Posterior vena cava (tissue), 2 donors: Measurements from ENCODE around the gene SPDEF. TPM values are rescaled to one million over a fixed set of nuclear protein-coding genes. Genes with fewer than 3 reads are reported as not detected.

Source experiments
- DNase-seq: peaks from one replicate; pipeline ENCODE4 v3.0.0-alpha.2; 2020; ENCODE audit warnings: low spot score
- intact Hi-C, 2 donors: fragments of 100-400 bp; cut with DNase I; formaldehyde crosslinking; loops; one replicate each; pipeline versions ENCODE4 v1.14.1 to v1.14.2; 2022 to 2023
- total RNA-seq, 2 donors: library from RNA; stranded (reverse); fragmentation: NEBNext Ultra II Directional; extraction: Animal tissue kit (Norgen Biotek cat#: 25700); gene quantifications; one replicate each; pipeline ENCODE4 v1.2.1, GENCODE V29; 2021
- donor health status: DM: yes; HTN: yes; CAD: no.
- donor health status: DM: yes; HTN: yes; CAD: no.

SPDEF gene
- total RNA-seq, 2 donors from 2014 or later: not detected

DNA sequence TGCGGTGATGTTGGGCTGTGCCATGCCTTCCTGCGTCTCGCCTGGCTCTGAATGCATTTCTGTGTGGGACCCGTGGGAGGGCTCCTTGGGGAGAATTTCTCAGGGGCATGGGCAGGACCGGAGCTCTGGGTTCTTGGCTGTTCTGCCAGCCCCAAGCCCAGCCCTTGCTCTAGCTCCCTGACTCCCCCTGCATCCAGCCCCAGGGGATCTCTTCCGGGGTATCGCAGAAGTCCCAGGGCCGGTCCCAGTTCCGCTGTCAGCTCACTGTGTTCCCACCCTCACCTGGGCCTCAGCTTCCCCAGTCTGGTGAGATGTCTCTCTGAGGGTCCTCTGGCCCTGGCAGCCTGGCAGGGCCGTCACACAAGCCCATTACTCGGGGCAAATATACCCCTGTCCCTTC, 20.5 kb downstream of the SPDEF start:
- intact Hi-C loops: no loop called here
- no peak for DNase-seq

DNA sequence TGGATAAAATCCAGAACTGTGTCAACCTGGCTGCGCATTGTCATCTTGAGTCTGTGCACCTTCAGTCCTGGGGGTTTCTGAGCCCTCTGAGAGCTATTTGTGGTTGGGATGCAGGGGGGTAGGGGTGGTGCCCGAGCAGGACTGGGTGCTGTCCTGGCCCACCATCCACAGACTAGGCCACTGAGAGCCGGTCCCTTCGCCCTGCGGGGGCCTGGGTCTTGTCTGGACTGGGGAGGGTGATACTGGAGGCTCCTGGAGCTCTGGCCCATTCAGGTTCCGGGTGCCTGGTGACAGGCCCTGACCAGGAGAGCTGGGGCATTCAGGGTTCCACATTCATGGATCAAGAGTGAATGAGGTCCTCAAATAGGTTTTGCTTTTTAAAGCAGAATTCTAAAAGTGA, 20.9 kb downstream of the SPDEF start:
- intact Hi-C loops: no loop called here
- DNase-seq: no peak

DNA sequence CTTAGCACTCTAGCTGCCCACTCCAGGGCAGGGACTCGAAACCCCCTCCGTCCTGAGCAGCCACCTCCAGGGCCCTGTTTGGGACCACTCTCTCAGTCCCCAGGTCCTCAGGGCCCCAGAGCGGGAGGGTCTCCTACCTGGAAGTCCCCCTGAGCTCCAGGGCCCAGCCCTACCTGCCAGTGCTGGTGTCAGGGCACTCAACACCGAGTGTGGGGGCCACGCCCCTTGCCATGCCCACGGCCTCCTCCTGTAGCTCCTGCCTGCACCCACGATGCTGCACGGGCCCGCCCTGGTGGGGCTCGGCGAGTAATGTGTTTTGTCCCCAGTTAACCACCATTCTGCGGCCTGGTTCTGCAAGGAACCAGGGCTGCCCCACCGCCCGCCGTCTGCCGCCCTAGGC, 21.5 kb downstream of the SPDEF start:
- no peak for DNase-seq
- intact Hi-C loops: no loop called here

DNA sequence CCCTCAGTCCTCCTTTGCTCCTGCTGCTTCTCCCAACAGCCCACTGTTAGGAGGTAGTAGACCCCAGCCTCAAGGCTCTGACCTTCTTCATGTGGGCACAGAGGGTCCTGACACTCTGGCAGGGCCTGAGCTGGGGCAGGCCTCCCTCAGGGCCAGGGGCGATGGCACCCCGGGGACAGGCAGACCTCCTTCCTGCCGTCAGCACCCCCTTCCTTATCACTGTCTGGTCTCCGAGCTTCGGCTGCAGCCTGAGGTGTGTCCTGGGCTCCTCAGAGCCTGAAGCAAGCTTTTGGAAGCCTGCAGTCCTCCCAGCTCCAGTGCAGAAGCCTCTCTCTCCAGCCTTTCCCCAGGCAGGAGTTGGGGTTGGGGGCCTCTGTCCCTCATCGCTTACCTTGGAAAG, 22.0 kb downstream of the SPDEF start:
- DNase-seq: no peak
- intact Hi-C loops: no loop called here

DNA sequence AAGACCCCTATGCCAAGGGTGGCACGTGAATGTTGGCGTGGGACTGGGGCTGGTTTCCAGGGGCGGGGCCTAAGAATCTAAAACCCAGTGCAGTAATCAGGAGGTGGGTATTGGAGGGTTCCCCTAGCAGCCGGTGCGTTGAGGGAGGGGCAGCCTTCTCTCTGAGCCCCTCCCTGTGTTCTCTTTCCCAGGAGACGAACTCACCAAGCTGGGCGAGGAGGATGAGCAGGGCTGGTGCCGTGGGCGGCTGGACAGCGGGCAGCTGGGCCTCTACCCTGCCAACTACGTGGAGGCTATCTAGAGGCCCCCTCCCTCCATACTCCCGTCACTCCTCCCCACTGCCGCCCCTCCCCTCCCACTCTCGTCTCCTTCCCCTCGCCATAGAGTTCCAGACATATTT, 23.9 kb downstream of the SPDEF start:
- intact Hi-C loops: no loop called here
- no peak for DNase-seq

DNA sequence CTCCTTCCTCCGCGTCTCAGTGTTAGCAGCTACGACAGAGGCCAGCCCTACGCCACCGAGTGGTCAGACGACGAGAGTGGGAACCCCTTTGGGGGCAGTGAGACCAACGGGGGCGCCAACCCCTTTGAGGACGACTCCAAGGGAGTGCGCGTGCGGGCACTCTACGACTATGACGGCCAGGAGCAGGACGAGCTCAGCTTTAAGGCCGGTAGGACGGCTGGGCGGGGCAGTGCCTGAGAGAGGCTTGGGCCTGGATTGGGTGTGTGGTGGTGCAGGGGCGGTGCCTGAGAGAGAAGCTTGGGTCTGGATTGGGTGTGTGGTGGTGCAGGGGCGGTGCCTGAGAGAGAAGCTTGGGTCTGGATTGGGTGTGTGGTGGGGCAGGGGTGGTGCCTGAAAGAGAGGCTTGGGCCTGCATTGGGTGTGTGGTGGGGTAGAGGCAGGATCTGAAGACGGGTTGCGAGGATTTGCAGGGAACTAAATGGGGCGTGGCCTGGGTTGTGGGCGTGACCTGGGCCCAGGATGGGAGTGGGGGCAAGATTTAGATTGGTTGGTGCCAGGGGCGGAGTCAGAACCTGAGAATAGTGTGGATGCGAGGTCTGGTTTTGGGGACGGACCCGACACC, 24.4 kb downstream of the SPDEF start:
- intact Hi-C loops: no loop called here
- peak; percentile 93 for DNase-seq

DNA sequence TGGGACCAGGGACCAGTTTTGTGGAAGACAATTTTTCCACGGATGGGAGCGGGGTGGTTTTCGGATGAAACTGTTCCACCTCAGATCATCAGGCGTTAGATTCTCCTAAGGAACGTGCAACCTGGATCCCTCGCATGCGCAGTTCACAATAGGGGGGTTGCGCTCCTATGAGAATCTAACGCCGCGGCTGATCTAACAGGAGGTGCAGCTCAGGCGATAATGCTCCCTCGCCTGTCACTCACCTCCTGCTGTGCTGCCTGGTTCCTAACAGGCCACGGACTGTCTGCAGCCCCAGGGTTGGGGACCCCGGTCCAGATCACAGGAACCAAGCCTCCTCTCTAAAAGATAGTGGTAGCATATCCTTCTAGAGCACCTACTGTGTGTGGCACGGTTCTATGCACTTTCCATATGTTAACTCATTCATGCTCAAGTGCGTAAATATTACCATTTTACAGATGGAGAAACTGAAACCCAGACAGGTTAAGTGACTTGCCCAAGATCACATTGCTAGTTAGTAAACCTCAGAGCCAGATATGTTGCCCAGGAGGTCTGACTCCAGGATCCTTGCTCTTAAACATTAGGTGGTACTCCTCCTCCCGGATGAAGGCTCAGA, 25.3 kb downstream of the SPDEF start:
- DNase-seq: no peak
- intact Hi-C loops: no loop called here

DNA sequence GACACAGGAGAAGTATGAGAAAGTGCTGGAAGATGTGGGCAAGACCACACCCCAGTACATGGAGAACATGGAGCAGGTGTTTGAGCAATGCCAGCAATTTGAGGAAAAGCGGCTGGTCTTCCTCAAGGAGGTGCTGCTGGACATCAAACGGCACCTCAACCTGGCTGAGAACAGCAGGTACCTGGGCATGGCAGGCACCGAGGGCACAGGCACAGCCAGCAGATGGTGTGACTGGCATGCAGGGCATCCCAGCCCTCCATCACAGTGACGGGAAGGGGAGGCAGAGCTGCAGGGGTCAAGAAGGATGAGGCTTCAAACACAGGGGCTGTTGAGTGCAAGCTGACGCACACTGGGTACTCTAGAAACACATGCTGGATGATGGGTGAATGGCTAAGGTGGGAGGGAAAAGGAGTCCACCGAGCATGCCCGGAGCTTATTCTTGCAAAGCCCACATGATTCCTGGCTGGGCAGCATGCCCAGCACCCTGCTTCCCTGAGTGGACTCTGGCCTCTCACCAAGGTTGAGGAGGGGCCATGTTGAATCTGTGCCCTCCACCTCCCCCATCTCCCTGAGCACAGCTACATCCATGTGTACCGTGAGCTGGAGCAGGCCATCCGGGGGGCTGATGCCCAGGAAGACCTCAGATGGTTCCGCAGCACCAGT, 26.3 kb downstream of the SPDEF start:
- intact Hi-C loops: loop anchor here (2.0 to 5.0 kb wide), 2 partner anchors 78 to 79 kb away; no protein-coding TSS in a partner anchor
- DNase-seq: no peak

DNA sequence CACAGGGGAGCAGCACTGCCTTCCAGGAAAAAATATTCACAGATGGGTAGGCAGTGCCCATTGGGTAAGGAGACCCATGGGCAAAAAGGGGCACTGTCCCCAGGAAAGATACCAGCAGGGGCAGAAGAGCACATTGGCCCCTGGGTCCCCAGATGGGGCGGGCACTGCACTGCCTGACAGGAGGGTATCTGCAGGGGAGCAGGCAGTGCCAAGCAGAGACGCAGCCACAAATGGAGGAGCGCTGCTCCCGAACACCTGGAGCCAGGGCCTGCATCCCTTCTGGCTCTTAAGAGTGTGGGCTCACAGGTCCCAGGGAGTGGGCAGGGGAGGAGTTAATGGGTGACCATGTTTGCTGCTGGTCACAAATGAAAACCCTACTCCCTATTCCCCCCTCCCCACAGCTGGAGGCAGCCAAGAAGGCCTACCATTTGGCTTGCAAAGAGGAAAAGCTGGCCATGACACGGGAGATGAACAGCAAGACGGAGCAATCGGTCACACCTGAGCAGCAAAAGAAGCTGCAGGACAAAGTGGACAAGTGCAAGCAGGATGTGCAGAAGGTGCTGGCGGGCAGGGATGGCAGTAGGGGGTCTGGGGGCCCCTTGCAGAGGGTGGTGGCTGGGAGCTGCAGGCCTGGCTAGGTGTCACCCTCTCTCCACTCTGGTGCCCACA, 27.0 kb downstream of the SPDEF start:
- intact Hi-C loops: loop anchor here (2.0 to 5.0 kb wide), 2 partner anchors 78 to 80 kb away; no protein-coding TSS in a partner anchor
- no peak for DNase-seq

DNA sequence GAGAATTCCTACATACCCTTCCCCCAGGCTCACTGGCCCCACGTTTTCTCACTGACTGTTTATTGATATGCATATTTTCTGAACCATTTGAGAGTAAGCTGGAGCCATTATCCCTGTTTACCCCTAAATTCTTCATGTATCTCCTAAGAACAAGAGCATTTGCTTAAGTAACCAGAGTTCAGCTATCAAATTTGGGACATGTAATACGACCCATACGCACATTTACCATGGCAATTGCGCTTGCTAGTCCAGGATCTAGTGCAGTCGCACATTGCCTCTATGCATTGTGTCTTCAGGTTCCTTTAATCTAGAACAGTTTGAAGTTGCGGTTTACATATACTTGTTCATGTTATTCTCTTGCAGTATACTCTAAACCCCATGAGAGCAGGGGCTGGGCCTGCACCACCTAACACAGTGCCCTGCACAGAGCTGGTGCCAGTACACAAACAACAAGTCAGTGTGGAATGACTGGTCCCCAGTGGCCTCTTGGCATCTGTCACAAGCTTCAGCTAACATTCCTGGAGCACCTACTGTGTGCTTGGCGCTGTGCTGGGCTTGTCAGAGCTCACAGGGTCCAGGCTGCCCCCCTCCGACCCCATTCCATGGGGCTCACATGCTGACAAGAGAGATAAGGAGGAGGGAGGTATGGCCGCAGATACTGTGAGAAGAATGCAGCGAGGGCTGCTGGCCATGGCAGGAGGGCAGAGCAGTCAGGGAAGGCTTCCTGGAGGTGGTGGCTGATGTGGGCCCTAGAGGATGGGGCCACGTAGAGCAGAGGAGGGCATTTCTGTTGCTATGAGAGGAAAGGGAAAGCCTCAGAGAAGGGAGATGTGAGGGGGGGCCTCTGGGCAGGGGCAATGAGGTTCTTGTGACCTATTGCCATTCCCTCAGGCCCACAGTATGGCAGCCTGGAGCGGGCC, 28.1 kb downstream of the SPDEF start:
- intact Hi-C loops: loop anchor here (2.0 to 5.0 kb wide), 2 partner anchors 79 to 81 kb away; no protein-coding TSS in a partner anchor
- no peak for DNase-seq

DNA sequence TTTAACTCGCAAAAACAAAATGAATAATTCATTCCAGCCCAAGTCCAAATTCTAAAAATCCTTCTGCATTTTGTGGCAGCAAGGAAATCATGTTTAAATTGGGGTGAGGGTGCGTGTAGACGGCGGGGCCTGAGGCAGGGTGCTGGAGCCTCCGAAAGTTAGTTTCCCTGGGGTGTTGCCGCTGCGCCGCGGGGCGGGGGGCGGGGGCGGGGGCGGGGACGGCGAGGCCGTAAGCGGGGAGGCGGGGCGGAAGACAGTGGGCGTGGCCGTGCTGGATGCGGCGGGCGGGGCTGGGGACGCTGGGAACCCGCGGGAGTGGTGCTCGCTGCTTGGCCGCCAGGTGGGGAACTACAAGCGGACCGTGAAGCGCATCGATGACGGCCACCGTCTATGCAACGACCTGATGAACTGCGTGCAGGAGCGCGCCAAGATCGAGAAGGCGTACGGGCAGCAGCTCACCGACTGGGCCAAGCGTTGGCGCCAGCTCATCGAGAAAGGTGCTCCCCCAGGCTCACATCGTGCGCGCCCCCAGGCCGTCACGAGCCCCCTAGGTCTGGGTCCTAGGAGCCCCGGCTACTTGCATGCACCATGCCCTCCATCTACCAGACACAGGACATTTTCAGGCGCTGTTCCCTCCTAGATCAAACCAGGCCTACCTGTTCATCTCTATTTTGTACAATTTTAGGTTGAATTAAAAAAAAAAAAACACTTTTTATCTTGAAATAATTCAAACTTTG, 29.0 kb downstream of the SPDEF start:
- DNase-seq: peak; percentile 98
- intact Hi-C loops: loop anchor here in 1 of 2 donors (5.0 kb wide), 1 partner anchor 80 kb away; no protein-coding TSS in a partner anchor

DNA sequence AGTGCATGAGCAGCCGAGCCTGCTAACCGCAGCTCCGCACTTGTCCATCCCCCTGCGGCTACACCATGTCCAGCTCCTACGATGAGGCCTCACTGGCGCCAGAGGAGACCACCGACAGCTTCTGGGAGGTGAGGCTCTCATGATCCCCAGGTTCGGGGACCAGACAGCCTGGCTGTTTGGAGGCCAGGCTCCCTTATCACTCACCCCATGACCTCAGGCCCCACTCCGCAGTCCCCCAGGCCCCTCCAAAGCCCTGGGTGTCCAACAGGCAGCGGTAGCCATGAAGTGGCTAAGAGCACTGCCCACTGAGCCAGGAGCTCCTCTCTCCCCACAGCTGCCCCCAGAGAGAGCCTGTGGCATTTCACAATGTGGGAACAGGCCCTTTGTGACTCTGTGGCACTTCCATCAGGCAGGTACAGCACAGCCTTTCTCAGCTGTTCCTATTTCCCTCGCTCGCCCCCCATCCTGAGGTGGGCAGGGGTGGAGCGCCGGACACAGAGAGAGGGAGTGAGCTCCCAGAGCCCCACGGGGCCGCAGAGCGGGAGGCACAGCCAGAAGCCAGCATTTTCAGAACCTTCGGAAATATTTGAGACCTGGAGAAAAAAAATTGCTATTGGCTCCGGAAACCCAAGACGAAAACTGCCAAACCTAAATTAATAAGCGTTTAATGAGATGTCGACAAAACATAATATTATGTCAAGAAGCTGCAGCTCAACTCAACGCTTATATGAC, 29.7 kb downstream of the SPDEF start:
- DNase-seq: no peak
- intact Hi-C loops: loop anchor here in 1 of 2 donors (5.0 kb wide), 1 partner anchor 81 kb away; no protein-coding TSS in a partner anchor

DNA sequence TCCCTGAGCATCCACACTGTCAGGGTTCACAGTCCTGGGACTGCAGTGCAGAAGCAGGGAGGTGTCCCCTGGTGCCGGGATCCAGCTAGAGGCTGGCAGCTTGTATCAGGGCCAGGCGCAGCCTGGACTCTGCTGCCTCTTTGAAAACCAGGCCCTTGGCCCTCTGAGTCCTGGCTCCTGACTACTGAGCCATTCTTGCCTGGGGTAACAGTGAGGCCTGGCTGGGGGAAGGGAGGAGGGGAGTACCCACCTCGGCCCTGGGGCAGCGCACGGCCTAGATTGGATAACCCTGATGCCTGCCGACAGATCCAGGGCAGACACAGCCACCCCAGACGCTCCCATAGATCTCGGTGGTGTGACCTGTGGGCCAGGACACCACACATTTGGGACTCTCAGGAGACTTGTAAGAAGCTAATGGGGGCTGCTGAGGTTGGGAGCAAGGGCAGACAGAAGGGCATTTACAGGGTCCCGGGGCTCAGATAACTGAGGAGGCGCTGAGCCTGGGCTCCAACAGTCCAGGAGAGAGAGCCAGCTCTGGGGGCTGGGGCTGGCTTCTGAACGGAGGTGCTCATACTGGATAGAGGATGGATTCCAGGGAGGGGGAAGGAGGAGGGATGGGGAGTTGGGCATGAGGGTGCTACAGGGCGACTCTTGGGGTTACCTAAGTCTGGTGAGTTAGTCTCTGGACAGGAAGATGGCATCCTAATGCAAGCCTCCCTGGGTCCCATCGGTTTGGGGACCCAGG, 30.5 kb downstream of the SPDEF start:
- no peak for DNase-seq
- intact Hi-C loops: loop anchor here in 1 of 2 donors (5.0 kb wide), 1 partner anchor 82 kb away; no protein-coding TSS in a partner anchor

DNA sequence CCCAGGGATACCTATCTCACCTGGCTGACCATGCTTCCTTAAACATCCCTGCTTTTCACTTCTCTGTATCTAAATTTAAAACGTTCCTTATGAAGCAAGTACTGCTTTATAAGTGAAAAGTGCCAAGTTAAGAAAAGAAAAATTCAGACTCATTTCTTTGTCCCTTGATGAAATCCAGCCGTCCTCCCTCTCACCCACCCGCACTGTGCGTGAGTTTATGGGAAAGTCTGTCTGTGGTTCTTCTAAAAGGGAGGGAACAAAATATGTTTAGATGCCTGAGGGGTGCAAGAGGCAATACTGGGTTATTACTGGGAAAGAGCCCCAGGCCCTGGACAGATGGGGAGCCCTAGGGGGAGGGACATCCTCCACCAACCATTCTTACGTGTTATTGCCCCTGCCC, 31.2 kb downstream of the SPDEF start:
- intact Hi-C loops: loop anchor here in 1 of 2 donors (5.0 kb wide), 1 partner anchor 82 kb away; no protein-coding TSS in a partner anchor
- DNase-seq: peak; percentile 23

DNA sequence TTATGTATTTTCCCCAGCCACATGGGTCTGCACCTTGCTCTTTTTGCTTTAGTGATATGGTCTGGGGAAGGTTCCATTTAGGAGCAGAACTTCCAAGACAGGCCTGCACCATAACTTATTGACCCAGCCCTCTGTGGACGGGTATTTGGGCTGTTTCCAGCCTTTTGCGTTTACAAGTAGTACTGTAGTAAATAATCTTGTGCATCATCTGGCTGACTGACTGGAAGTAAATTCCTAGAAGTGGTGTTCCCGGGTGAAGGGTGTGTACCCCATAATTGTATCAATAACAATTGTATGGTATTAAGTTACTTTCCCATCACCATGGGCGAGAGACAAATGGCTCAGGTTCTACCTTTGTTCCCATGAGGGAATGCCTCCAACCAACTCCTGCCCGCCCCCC, 31.6 kb downstream of the SPDEF start:
- peak; percentile 1 for DNase-seq

DNA sequence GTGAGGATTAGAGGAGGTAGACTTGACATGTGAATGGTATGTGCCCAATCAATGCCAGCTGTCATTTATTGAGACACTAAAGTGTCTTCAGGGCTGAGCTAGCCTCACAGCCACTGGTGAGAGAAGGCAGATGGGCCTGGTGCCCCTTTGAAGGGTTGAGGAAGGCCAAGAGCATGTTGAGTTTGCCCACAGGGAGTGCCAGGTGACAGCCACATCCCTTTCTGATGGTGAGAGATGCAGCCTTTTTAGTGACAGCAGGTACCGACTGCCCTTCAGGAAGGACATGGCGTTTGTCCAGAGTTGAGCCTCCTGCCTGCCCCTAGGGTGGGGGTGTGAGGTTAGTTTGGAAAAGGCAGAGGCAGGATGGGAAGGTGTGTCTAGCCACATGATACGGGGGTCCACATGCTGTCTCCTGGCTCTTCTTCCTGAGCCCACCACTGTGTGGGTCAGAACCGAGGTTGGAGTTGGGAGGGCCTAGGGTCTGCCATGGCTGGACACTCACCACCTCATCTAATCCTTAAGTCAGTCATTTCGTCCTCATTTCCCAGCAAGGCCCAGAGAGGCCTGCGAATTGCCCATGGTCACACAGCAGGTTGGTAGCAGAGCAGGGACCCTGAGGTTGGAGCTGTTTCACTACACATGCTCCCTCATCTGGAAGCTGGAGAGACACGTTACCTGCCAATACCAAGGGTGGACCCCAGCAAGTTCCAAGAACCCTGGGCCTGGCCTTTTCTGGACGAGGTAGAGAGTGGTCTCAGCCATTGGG, 32.5 kb downstream of the SPDEF start:
- intact Hi-C loops: no loop called here
- DNase-seq: peak; percentile 55

More for the DNA sequence above, 31.6 kb downstream of the SPDEF start:
- intact Hi-C loops: no loop called here
